CD4-positive, alpha-beta T cell treated with Interleukin-2 at 100 ng/mL for 4 hours (primary cell): ENCODE data around the gene HIVEP3.

Source experiments
- DNase-seq: peaks from one replicate; pipeline ENCODE4 v3.0.0-alpha.2; 2020; ENCODE audit warnings: low spot score

HIVEP3 gene

DNA sequence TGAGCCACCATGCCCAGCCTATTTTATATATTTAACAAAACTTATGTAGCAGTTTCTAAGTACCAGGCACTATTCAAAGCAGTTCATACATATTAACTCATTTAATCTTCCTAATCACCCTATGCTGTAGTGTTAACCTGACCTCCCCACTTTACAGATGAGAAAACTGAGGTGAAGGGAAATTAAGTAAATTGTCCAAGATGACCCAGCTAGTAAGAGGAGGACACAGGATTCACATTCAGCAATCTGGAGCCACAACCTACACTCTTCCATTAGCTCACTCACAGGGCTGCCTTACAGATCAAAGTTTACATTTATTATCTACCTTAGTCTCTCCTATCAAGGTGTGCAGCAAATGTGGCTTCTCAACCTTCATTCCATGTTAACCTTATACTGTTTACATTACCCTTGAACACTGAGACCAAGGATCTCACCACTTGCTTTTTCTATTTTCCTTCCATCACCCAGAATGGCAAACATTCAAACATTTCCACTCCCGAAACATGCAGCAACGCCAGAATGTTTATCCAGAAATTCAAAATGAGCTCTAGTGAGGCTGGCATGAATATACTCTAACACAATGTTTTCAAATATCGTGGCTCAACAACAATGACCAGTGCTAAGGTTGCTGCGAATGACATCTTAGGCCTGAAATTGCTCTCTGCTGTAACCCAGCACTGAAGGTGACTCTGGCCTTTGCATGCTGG lies 24.5 kb downstream of the HIVEP3 start:
- no peak for DNase-seq

DNA sequence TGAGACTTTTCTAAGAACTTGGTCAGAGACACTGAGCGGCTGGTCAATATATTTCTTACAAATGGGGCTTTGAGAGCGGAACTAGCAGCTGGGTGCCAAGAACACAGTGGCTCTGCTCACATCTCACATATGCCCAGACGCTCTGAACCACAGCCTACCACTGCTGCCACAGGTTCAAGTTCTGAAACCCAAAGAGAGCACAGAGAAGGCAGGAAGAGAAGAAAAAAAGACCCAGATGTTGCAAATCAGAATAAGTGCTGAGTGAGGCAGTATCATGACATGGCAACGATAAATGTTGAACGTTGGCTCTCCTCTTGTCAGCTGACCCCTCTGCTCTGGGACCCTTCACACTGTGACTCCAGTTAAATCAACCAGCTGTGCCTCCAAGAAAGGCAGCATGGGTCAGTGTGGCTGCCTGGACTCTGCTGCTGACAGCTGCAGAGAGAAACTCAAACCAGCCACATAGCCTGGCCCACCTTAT lies 26.4 kb downstream of the HIVEP3 start:
- peak; percentile 42 for DNase-seq

DNA sequence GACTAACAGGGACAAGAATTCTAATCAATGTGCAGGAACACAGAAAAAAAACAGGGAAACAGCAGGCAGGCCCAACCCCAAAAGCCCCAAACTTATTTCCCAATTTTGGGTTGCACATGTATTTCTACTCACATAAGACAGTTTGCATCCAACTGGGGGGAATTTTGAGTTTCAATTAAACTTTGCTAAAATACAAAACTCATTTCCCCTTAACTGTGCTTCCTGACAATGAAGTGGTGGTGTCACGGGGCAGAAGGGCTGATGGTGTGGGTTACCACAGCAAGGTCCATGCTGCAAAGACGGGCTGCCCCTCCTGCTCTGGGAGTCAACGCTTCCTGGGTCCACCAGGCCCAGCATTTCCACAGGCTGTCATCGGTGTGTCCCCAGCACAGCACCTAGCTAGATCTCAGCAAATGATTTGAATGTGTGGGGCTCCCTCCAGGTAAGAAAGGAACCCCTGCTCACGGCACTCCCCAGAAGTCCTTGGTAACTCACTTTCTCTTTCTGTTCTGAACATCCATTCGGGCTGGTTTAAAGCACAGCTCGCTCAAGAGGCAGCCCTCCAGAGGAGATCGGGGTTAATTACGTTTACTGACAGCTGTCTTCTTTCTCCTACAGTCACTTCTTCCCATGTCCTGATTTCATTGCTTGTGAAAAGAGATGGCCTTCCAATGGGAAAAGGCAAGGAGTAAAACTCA lies 27.4 kb downstream of the HIVEP3 start:
- DNase-seq = peak; percentile 77

GRCh38 chr1:41890825-41891198 lies 27.9 kb downstream of the HIVEP3 start:
- DNase-seq = no peak

DNA sequence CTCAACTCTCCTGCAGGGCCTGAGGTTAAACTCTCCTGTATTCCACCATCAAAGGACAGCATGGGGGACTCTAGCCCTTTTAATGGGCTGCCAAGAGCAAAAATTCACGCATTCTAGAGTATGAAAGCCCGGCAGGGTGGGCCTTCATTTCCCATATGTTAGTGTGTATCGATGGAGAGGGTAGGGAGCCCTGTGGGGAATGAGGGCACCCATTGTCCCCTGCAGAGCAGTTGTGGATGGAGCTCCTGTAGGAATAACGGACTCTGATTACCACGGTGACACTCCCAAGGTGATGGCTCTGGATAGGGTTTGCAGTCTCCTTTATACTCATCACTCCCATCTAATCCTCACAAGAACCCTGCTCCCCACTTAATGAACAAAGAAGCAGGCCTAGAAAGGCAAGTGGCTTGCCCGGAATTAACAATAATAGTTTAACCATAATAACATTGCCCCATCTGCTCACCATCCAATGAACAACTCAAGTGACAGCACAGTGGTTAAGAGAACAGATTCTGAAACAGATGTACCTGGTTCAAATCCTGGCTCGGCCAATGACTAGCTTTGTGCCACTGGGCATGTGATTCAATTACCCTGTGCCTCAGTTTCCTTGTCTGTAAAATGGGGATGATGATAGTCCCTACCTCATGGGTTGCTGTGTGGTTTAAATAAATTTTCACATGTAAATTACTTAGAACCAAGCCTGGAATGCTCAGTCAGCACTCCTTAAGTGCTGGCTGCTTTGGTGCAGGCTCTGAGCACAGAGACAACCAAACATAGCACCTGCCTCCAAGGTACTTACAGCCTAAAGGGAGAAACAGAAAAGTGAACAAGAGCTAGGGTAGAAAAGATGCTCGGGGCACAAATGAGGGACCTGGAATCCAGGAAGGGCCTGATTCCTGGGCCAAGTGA lies 29.0 kb downstream of the HIVEP3 start:
- DNase-seq = no peak

- DNase-seq = no peak
Measured at GRCh38 chr1:41888756-41889155, 30.0 kb downstream of the HIVEP3 start.

GRCh38 chr1:41887365-41887764 lies 31.4 kb downstream of the HIVEP3 start:
- DNase-seq = no peak

DNA sequence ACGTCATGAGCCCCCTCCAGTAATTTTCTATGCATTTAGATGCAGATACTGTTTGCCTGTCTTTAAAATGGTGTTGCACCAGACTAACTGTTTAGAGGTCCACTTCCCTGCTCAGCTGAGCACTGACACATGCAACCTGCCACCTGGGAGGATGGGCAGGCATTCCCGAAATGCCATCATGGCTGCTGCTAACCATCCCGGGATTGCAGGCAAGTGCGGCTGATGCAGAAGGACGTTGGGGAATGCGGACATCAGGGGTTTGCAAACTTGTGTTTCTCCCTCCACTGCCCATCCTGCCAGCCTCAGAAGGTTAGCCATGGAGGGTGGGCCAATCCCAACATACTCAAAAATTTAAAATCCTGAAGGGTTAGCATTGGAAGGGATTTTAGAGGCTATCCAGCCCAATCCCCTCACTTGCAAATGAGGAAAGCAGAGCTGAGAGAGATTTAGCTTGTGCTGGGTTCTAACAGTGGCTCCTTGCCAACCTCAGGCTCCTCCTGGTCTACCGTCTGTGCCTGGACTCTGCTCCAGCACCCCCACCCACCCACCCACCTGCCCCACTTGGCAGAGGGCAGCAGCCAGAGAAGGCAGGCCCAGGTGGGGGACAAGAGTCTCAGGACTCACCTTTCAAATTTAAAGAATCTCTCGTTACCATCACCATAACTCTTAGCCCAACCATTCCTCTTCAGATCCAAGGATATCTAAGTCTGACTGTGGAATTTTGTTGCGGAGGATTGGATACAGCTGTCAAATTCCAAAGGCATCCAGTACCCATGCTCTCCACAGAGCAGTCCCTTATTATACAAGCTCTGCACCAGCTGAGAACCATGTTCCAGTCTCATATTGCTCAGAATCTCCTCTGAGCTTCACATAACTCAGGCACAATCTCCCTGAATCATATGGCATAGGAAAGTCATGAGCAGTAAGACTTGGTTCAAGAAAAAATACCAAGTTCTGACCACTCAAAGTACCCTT lies 34.2 kb downstream of the HIVEP3 start:
- no peak for DNase-seq

- no peak for DNase-seq
Measured at GRCh38 chr1:41883507-41883906, 35.2 kb downstream of the HIVEP3 start.

GRCh38 chr1:41882486-41882885 lies 36.2 kb downstream of the HIVEP3 start:
- no peak for DNase-seq

GRCh38 chr1:41882068-41882477 lies 36.6 kb downstream of the HIVEP3 start:
- no peak for DNase-seq

- no peak for DNase-seq
Measured at GRCh38 chr1:41880950-41881885, 37.5 kb downstream of the HIVEP3 start.

DNA sequence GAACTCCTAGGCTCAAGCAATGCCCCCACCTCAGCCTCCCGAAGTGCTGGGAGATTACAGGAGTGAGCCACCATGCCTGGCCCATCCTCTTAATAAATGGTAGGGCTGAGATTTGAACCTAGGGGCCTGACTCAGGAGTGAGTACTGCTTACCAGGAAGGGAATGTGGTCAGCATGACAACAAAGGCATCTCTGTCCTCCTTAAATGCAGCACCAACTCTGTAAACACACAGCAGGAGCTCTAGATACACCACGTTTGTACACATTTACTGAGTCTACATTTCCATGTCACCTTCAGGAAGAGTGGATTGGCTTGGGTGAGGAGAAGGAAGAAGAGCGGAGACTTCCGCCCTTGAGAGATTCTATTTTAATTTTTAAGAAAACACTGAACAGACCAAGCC lies 38.5 kb downstream of the HIVEP3 start:
- no peak for DNase-seq

GRCh38 chr1:41879617-41880016 lies 39.1 kb downstream of the HIVEP3 start:
- DNase-seq = no peak

DNA sequence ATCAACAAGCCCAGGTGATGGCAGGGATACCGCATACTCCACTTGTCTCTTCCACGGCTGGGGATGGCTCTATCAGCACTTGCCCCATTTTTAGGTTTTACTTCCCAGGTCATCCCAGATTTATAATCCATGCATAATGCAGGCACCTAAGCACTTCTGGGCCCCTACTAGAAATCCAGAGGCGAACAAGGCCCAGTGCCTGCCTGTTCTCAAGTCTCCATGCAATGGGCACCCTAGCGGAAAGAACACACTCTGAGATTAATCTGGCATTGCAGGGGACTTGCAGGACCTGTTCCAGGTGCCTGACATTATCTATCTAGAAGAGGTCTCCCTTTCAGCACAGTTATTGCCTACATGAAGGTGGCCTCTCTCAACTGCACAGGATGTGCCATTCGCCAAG lies 39.8 kb downstream of the HIVEP3 start:
- DNase-seq = no peak

GRCh38 chr1:41878495-41878894 lies 40.2 kb downstream of the HIVEP3 start:
- DNase-seq = no peak

- no peak for DNase-seq
Measured at GRCh38 chr1:41876576-41877445, 41.9 kb downstream of the HIVEP3 start.

DNA sequence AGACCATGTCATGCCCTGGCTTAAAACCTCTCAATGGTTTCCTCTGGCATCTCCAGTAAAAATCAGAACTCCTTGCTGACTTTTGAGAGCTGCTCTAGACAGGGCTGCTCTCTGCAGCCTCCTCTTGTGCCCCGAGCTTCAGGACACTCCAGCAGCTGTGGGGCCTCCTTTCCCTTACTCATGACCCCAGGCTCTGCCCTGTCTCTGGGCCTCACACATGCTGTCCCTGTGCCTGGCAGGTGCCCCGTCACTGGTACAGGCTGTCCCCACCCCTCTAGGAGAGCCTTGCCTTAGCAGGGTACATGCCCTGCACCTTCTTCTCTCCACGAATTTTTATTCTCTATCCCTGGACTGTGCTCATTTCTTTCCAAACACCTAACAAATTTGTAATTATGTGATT lies 43.2 kb downstream of the HIVEP3 start:
- no peak for DNase-seq

DNA sequence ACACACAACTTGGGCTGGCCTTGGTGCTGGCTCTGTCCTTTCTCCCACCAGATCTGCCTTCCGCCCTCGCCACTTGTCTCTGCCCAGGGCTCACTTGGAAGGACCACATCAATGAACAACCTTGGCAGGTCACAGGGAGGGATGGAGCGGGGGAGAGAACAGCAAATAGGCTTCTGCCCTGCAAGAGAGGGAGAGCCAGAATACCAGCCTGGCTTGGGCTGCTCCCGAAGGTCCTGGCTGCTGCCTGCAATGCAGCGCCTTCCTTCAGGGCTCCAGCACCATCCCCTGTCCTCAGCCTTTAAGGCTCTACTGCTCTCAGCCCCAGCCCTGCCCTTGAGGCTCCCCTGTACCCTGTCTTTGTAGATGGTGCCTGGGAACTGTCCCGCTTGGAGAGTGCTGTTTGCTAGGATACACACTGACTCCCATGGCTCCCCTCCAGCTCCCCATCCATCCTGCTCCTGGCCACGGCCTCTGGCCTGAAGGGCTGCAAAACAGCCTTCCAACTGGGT lies 43.8 kb downstream of the HIVEP3 start:
- DNase-seq = no peak
